Activated naive CD8-positive, alpha-beta T cell treated with anti-CD3 and anti-CD28 coated beads, Interleukin-2, amount 50 U/mL, for 16 hours (primary cell): ENCODE measurements around the gene MGMT.

Experiments used
- DNase-seq: peaks from one replicate; pipeline ENCODE4 v3.0.0-alpha.2; 2020; ENCODE audit warnings: low read depth, low spot score

MGMT gene

DNA sequence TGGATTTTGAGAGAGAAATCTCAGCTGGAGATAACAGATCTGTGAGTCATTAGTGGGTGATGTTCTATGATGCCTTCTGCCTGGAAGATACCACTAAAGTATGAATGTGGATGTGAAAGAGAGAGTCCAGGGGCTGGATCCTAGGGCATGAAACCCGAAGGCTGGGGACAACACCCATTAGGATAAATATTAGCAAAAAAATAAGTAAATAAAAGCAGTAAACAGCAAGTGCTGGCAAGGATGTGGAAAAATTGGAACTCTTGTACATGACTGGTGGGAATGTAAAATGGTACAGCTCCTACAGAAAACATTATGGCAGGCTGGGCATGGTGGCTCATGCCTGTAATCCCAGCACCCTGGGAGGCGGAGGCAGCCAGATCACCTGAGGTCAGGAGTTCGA, 16.6 kb upstream of the MGMT start:
- DNase-seq = no peak

DNA sequence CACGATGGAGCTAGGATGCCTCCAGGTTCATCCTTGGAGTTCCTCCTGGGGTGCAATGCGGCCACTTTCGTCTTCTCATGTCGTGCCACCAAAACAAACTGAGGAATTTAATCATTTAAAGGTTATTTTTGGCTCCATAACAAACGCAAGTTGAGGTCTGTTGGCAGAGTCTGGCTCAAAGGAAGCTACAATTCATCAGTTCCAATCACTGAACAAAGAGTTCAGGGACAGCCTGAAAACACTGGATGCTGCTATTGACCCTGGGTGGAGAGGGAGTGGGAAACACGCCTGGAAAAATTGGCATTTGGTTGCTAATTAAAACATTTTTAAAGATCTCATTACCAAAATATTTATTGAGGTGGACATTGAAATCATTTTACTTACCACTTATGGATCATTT, 11.4 kb upstream of the MGMT start:
- DNase-seq = no peak

DNA sequence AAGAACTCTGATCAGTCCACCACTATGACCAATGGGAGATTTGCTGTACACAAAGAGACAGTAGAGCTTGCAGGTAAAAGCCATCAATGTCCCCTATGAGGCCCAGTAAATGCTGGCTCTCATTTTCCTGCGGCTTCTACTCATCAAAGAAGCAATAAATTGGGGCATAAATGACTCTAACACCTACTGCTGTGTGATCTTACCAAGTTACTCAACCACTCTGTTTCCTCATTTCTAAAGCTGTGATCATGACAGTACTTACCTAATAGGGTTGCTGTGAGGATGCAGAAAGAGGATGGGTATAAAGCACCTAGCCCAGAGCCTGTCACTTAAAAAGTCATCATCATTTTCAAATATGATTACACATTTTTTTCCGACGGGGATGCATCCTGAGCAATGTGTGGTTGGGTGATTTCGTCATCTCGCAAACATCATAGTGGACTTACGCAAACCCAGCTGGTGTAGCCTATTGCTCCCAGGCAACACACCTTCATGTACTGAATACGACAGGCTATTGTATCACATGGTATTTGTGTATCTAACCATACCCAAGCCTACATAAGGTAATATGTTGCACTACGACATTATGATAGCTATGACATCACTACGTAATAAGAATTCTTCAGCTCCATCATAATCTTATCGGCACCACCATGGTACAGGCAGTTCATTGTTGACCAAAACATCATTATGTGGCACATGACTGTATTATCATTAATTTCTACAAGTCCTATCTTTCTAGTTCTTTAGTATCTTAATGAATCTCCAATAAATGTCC, 7.1 kb upstream of the MGMT start:
- DNase-seq = no peak

DNA sequence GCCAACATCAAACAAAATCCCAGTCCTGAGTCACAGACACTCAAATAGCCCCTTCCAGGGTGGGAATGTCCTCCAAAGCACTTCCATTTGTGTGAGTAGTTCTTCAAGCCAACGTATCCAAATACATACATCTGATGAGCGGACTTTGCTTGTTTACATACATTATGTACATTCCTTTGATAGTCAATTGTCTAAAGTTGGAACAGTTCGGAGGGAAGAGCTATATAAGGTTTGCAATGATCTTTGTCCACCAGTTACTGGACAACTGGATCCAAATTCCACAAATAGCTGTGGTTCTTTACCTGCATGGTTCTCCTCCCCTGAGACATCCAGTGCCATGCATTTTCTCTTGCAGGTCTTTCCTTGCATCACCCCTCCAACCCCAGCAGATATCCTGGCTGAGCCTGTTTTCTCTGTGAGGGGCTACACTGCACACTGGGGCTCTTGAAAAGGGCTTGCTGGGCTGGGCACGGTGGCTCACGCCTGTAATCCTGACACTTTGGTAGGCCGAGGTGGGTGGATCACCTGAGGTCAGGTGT, 4.7 kb upstream of the MGMT start:
- no peak for DNase-seq

DNA sequence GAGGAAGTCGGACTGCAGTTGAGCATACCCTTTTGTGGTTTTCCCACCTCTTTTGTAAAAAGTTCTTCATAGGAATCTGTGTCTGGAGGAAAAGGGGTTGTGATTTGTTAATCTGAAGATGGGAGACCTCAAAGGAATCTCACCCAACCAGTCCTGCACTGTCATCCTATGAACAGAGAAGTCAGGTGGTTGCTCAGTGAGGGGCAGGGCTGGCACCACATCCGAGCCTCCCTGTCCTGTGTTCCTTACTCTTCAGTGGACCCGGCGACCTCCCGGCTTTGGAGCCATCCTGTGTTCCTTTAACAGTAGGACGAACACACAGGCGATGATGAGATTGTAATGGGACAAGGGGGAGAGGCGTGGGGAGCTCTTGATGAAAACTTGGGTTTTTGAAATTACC, 2.8 kb upstream of the MGMT start:
- DNase-seq = no peak

DNA sequence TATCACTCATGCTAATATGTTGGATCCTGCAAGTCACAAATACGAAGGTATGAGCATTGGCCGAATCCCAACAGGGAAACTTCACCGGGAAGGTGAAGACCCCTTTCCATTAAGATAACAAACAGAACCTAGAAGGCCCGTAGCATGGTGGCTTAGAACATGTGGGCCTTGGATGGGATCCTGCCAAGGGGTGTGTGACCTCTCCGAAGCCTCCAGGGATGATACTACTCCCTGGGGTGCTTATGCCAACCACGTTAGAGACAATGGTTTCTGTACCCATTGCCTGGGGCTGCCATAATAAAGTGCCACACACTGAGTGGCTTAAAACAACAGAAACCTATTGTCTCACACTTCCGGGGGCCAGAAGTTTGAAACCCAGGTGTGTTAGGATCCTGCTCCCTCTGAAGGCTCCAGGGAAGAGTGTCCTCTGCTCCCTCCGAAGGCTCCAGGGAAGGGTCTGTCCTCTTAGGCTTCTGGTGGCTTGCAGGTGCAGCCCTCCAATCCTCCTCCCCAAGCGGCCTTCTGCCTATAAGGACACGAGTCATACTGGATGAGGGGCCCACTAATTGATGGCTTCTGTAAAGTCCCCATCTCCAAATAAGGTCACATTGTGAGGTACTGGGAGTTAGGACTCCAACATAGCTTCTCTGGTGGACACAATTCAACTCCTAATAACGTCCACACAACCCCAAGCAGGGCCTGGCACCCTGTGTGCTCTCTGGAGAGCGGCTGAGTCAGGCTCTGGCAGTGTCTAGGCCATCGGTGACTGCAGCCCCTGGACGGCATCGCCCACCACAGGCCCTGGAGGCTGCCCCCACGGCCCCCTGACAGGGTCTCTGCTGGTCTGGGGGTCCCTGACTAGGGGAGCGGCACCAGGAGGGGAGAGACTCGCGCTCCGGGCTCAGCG, 992 bp upstream of the MGMT start:
- DNase-seq = no peak

DNA sequence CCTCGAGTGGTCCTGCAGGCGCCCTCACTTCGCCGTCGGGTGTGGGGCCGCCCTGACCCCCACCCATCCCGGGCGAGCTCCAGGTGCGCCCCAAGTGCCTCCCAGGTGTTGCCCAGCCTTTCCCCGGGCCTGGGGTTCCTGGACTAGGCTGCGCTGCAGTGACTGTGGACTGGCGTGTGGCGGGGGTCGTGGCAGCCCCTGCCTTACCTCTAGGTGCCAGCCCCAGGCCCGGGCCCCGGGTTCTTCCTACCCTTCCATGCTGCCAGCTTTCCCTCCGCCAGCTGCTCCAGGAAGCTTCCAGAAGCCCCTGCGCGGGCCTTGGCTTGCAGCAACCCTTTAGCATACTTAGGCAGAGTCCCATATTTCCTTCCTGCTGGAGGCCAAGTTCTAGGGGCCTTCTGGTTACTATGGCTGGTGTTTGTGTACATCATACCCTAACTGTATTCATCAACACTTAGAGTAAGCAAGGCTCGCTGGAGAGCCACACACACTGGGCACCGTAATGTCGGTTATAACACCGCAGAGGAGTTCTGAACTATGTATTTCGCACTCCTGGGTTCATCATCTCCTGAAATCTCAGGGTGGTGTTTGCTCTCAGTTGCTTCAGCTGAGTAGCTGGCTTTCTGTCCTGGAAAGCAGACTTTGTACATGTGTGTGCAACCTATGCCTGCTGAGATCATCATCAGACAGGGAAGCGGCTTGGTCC, 471 bp downstream of the MGMT start:
- no peak for DNase-seq

DNA sequence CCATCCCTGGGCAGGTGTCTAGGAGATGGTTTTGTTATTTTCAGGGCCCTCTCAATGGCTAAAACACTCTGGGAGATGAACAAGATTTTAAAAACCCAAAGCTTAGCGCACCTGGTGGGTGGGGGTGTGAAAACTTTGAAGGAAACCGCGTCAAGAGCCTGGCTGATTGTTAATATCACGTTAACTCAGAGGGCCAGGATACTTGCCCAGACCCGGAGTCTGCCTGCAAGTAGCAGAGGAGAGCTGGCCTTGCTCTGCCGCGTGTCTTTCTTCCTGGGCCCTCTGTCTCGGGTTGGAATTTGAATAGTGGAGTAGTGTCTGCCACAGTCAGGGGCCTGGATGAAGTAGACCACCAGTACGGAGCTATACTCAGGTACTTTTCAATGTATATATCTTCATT, 1.1 kb downstream of the MGMT start:
- no peak for DNase-seq

DNA sequence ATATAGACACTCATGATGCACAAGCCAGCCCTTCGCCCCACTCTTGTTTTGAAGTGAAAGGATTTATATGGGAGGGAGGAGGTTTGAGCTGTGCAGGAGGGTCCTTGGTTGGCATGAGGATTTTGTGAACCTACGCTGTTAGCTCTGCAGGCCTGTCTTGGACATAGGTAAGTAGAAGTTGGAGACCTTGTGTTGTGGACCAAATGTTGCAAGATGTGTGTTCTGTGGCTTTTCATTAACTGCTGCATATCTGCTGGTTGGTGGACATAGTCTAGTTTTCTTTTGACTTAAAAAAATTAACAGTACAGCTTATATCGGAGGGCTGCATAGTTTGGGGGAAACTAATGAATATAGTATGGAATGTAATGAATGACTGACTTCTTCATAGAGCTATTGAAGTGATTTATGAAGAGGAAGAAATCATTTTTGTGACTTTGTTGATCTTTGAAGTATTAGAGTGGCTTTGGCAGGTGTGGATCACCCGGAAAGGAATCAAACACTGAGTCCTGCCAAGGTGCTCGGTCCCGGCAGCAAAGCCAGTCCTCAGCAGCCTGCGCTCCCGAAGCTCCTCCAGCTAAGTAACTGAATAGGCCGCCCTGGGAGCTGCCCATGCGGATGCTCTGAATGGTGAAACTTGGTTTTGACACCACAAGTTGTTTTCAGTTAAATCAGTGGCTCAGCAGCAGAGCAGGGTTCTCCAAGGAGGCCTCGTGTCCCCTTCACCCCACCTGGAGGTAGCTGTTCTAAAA, 3.2 kb downstream of the MGMT start:
- DNase-seq = no peak

DNA sequence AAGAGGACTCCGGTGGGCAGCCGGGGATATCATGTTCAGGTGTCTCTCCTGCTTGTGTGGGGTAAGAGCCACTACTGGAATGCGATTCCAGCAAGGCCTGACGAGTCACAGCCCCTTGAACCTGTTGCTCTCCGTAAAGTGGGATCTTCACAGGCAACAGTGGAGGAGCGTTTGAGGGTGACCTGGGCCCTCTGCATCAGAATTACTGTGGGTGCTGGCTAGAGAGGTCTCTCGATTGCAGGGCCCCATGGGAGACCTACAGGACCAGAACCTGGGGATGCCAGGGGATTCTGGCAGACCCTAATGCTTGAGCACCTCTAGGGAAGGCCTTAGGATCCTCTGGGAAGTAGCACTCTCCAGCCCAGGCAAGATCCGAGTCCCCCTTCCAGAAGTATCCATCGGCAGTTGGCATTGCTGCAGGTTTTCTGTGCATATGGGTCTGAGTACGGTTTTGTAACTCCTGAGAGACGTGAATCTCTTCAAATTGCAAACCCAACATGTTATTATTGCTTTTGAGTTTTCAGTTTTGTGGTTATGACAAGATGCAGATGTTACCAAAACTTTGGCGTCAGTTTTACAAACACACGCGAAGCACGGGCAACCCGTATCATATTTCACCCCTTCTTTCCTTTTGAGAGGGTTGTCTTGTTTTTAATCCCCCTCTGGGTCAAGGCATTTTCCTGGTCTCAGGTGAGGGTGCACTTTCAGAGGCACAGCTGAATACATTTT, 4.6 kb downstream of the MGMT start:
- no peak for DNase-seq

DNA sequence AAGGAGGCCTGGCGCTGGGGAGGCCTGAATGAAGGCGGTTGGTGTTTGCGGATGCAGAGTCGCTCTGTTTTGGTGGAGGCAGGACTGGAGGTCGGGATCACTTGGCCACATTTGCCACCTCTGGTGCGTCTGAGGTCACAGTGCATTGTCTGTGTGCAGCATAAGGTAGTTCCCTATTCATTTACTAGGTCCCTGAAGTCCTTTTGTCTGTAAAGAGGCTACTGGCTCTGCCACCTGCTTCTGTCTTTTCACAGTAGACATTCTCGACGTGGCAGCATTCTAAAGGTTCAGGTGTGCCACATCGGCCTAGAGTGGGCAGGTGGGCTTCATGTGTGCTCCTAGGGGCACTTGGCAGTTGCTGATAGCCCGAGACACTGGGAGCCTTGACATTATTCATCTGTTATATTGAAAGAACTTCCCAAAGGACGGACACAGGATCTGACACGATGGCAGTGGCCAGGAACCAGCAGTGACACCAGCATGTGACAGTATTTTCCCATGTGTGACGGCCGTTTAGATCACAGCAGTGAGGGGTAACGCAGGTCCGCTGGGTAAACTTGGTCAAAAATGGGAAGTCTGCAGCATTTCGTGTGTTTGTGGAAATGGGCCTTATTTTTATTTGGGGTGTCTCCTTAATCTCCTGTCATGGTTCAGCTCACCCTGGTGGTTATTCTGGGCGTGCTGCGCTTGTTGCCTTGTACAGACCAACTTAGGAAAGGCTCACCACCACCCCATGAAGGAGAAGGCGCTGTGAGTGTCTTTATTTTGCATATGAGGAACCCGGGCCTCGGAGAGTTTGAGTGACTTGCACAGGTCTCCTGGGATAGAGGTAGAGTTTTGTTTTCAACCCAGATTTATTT, 5.9 kb downstream of the MGMT start:
- no peak for DNase-seq

DNA sequence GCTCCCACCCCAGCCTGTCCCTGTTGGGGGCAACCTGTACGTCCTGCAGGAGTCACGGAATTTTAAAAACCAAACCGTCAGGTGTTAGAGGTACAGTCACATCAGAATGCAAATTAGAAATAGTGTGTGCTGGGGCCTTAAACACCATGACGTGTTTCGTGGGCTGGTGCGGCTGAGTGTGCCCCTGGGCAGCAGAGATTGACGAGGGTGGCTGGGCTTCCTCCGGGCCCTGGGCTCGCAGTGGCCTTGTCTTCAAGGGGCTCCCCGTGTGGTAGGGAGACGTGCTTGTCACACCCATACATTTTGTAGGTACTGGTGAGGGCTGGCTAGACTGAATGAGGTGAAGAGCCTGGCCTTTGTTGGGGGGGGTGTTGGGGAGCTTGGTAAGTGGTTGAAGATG, 7.6 kb downstream of the MGMT start:
- DNase-seq = no peak

DNA sequence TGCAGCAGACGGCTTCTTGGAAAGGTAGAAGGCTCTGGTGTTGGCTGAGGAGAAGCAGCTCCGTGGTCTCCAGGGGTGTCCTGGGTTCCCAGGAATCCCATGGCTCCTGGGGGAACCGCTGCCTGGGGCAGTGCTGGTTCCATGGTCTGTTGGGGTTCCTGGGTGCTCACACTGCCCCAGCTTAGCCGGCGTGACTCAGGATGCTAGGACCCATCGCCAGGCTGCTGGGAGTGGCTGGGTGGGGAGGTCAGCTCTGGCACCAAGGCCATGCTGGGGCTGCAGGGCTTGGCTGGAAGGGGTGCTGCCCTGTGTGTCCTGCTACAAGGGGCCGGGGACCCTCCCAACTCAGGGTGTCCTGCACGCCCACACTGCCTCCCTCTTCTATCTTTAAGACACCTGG, 9.4 kb downstream of the MGMT start:
- DNase-seq = no peak

DNA sequence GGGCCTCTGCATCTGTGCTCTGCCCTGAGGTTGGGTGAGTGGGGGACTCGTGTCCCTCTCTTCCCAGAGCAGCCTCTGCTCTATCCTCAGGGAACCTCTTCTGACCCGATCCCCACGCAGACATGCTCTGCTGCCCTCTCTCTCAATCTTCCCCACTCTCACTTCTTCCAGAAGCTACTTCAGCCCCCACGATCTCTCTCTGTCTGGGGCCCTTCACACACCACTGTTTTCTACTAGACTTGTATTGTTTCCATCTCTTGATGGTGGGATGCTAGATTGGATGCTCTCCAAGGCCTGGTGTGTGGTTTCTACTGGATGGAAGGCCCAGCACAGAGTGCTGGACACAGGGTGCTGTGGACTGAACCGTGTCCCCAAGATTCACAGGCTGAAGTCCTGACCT, 10.0 kb downstream of the MGMT start:
- DNase-seq = no peak

DNA sequence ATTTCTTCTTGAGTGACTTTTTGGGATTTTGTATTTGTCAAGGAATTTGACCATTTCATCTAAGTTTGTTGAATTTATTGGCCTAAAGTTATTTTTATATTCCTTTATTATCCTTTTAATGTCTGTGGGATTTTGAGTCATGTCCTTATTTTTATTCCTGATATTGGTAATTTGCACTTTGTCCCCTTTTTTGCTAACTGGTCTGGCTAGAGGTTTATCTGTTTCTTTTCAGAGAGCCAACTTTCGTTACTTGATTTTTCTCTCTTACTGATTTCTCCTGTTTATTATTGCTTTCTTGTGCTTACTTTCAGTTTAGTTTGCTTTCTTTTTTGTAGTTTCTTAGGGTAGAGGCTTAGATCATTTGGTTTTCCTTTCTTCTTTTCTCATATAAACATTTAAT, 14.6 kb downstream of the MGMT start:
- no peak for DNase-seq

DNA sequence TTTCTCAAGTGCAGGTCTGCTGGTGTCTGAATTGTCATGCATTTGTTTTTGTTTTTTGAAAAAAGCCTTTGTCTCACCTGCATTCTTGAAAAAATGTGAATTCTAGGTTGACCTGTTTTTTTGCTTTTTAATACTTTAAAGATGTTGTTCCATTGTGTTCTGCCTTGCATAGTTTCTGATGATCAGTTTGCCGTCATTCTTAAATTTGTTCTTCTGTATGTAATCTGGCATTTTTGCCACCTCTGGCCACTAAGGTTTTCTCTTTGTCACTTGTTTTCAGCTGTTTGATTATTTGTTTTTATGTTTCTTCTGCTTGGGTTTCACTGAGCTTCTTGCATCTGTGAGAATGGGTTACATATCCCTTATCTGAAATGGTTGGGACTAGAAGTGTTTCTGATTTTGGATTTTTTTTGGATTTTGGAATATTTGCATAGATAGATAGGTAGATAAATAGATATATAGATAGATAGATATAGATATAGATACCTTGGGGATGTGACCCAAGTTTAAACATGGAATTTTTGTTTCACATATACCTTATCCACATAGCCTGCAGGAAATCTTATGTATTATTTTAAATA, 16.5 kb downstream of the MGMT start:
- DNase-seq = no peak

DNA sequence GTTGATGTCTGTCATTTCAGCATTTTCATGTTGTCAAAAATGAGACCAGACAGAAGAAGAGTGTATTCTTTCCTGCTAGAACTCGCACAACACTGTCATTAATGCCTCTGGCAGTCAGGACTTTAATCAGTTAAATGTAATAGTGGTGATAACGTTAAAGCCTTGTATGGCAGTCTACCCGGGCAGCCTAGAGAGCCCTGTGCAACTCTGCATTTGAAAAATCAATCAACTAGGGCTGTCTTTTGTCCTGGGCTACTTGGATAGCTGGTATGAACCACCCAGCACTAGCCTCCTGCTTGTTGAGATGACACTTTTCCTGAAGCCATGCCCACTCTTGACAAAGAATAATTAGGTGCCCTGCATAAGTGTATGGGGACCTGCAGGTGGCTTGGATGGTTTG, 19.8 kb downstream of the MGMT start:
- DNase-seq = no peak

DNA sequence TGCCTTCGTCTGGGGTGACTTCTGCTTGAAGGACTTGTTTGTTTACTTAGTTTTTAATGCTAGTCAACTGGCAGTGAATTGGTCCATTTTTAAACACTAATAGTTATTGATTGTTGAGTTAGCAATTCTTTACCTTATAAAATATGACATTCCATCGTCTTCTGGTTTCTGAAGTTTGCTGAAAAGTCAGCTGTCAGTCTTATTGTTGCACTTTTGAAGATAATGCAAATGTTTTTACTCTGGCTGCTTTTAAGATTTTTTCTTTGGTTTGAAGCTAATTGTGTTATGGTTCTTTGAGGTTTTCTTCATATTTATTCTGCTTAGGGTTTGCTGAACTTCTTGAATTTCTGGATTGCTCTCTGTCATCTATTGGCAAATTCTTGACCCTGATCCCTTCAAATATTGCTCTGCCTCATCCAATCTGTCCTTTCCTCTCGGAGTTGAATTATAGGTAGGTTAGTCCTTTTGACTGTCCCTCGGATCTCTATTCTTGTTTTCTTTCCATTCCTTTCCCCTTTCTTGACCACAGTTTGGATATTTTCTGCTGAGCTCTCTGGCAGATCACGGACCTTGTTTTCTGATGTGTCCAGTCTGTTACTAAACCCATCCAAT, 24.2 kb downstream of the MGMT start:
- no peak for DNase-seq

DNA sequence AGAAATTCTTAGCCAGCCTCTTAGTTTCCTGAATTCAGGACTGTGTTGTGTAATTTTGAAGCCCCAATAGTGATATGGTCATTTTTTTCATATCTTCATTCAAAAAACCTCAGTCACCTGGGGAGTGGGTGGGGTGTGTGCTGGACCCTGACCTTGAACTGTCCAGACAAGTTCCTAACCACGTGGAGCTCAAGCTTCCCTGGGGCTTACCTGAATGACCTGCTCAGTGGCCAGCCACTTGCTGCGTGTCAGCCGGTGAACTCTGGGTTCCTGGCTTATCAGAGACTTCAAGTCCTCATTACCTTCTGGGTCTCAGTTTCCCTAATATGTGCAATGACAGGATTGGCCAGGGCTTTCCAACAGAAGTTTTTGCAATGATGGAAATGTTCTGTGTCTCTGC, 27.1 kb downstream of the MGMT start:
- DNase-seq = no peak
